Activated naive CD4-positive, alpha-beta T cell treated with anti-CD3 and anti-CD28 coated beads for 36 hours (primary cell): Measurements from ENCODE around the gene UBE2E2. TPM values are rescaled to one million over a fixed set of nuclear protein-coding genes. Genes with fewer than 3 reads are reported as not detected.

Source experiments
- CTCF ChIA-PET: fragments of 350-600 bp; sonication (Branson Sonifier 250); formaldehyde crosslinking; loops from one replicate; lab custom pipeline; 2021; ENCODE audit warnings: antibody characterized with exemption; lab: Charles Lee
- DNase-seq: peaks from one replicate; pipeline ENCODE4 v3.0.0-alpha.2; 2020
- H3K27ac Mint-ChIP-seq: one replicate; pipeline ENCODE4 v1.8.0; 2021; ENCODE audit warnings: mild to moderate bottlenecking, mixed read lengths
- H3K27me3 Mint-ChIP-seq: one replicate; pipeline ENCODE4 v1.8.0; 2021; ENCODE audit warnings: low read depth, mixed read lengths
- H3K36me3 Mint-ChIP-seq: one replicate; pipeline ENCODE4 v1.8.0; 2021; ENCODE audit warnings: low read depth, mixed read lengths
- H3K4me1 Mint-ChIP-seq: one replicate; pipeline ENCODE4 v1.8.0; 2021; ENCODE audit warnings: low read depth, mixed read lengths
- H3K4me3 Mint-ChIP-seq: one replicate; pipeline ENCODE4 v1.8.0; 2021; ENCODE audit warnings: mild to moderate bottlenecking, moderate library complexity, mixed read lengths
- H3K9me3 Mint-ChIP-seq: one replicate; pipeline ENCODE4 v1.8.0; 2021; ENCODE audit warnings: mixed read lengths
- intact Hi-C: fragments of 100-400 bp; cut with micrococcal nuclease; formaldehyde crosslinking; loops from one replicate; pipeline ENCODE4 v1.15.1; 2023
- total RNA-seq, 2 experiments: library from RNA; stranded (reverse); gene quantifications; one replicate each; pipeline ENCODE4 v1.2.3, GENCODE V29; 2021

UBE2E2 gene
- total RNA-seq, 2 experiments from 2014 or later = 11.6 to 14.0 TPM

- H3K4me1 Mint-ChIP-seq = peaks cover 11% of the 10 kb centered on the region
- peaks cover 13% of the 10 kb centered on the region for H3K36me3 Mint-ChIP-seq
- H3K9me3 Mint-ChIP-seq = peaks cover 19% of the 10 kb centered on the region
- no peak for DNase-seq
- intact Hi-C loops = no loop called here
- H3K4me3 Mint-ChIP-seq = no peak overlapping the region
- no peaks in the 10 kb centered on the region for H3K27me3 Mint-ChIP-seq
- no peak overlapping the region for H3K27ac Mint-ChIP-seq
- CTCF ChIA-PET = no interaction called here
These were observed 271.6 kb downstream of the UBE2E2 start for GRCh38 chr3:23474580-23475357.

GRCh38 chr3:23475446-23475845 lies 272.3 kb downstream of the UBE2E2 start:
- no peak for DNase-seq
- H3K4me1 Mint-ChIP-seq = peaks cover 11% of the 10 kb centered on the region
- H3K9me3 Mint-ChIP-seq = peaks cover 19% of the 10 kb centered on the region
- H3K27ac Mint-ChIP-seq = no peak overlapping the region
- CTCF ChIA-PET = no interaction called here
- H3K36me3 Mint-ChIP-seq = peaks cover 13% of the 10 kb centered on the region
- no peak overlapping the region for H3K4me3 Mint-ChIP-seq
- no peaks in the 10 kb centered on the region for H3K27me3 Mint-ChIP-seq
- intact Hi-C loops = no loop called here

GRCh38 chr3:23479026-23479425 lies 275.9 kb downstream of the UBE2E2 start:
- CTCF ChIA-PET = interaction anchor here (0.7 kb wide), 1 partner anchor 355 kb away, joined by 4 read pairs; no protein-coding TSS in a partner anchor
- DNase-seq = no peak

DNA sequence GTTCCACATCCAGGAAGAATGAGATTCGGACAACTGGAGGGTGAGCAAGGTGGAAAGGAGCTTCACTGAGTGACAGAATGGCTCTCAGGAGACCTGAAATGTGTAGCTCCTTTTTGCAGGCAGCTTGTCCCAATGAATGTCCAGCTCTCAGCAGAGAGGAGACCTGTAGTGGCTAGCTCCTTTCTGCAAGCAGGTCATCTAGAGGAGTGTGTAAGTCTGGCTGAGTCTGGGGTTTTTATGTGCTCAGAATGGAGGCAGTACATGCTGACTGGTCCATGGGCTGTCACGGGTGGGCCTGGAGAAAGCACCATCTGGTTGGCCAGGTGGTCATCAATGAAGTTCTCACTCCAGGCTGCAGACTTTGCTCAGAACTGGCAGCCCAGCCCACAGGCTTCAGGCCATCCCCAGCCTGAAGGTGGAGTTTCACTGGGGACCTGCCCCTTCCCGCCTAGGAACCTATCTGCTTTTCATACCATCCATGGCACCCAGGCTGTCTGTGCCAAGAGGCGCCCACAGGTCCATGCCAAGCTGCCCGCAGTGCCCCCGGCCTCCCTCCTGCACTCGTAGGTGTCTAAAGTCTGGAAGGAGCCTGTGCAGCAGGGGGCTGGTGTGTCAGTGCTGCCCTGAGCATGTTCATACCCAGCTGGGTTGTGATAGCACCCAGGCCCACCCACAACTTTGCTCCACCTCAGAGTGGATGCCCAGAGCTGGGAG lies 276.6 kb downstream of the UBE2E2 start:
- Mint-ChIP-seq H3K4me1 (peaks cover 6% of the 10 kb centered on the region), H3K27ac (no peak overlapping the region), H3K4me3 (no peak overlapping the region), H3K9me3 (peaks cover 26% of the 10 kb centered on the region), H3K27me3 (no peaks in the 10 kb centered on the region), H3K36me3 (peaks cover 23% of the 10 kb centered on the region)
- intact Hi-C loops = no loop called here
- DNase-seq = no peak
- CTCF ChIA-PET = interaction anchor here (0.6 kb wide), 1 partner anchor 266 kb away, joined by 3 read pairs; no protein-coding TSS in a partner anchor

More at GRCh38 chr3:23479026-23479425, 275.9 kb downstream of the UBE2E2 start:
- Mint-ChIP-seq H3K4me1 (peaks cover 11% of the 10 kb centered on the region), H3K27ac (no peak overlapping the region), H3K27me3 (no peaks in the 10 kb centered on the region), H3K4me3 (no peak overlapping the region), H3K36me3 (peaks cover 19% of the 10 kb centered on the region), H3K9me3 (peaks cover 23% of the 10 kb centered on the region)
- intact Hi-C loops = no loop called here

DNA sequence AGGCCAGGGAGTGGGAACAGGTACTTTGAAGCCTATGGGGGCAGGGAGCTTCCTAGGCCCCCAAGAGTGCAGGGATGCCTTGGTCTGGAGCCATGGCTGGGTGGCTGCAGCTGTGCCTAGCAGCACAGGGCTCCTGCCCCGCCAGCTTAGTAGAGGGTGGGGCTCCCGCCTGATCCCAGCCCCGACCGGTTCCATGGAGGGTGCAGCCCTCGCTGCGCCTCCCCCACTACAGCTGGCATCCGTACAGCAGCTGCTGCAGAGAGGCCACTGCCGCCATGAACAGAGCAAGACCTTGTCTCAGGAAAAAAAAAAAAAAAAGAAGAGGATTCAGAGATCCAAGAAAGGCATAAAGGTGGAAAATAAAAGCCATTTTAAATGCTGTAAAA lies 277.2 kb downstream of the UBE2E2 start:
- Mint-ChIP-seq H3K4me1 (peaks cover under 1% of the 10 kb centered on the region), H3K36me3 (peaks cover 24% of the 10 kb centered on the region), H3K27me3 (no peaks in the 10 kb centered on the region), H3K4me3 (no peak overlapping the region), H3K9me3 (peaks cover 25% of the 10 kb centered on the region), H3K27ac (no peak overlapping the region)
- no peak for DNase-seq
- CTCF ChIA-PET = interaction anchor here (0.6 kb wide), 1 partner anchor 266 kb away, joined by 3 read pairs; no protein-coding TSS in a partner anchor
- intact Hi-C loops = no loop called here

DNA sequence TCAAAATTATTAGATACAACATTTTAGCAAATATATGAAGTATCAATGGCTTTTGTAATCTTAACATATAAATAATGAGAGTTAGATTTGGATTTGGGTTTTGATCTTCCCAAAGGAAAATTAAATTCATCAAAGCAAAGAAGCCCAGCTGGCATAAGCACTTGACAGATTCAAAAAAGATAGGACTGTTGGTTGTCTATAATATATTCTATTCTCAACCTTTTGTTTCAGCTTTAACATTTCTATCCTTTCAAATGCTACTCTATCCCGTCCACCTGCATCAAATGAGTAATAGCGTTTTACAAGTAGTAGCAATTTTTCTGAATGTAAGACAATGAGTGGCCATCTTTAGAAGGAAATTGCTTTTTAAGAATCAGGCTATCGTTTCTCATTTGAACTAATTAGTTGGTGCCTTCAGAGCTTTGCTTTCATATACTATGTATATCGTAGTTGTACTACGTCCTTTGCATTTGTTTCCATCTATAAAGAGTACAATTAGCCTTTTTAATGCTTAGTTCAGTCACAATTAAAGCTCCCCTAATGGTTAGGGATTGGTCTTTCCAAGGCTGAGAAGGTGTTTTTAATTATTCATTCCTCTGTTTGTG lies 278.0 kb downstream of the UBE2E2 start:
- Mint-ChIP-seq H3K27ac (no peak overlapping the region), H3K4me1 (no peaks in the 10 kb centered on the region), H3K4me3 (no peak overlapping the region), H3K36me3 (peaks cover 30% of the 10 kb centered on the region), H3K27me3 (no peaks in the 10 kb centered on the region), H3K9me3 (peaks cover 30% of the 10 kb centered on the region)
- CTCF ChIA-PET = no interaction called here
- intact Hi-C loops = no loop called here
- no peak for DNase-seq

GRCh38 chr3:23481616-23482278 lies 278.6 kb downstream of the UBE2E2 start:
- DNase-seq = no peak
- peaks cover 33% of the 10 kb centered on the region for H3K9me3 Mint-ChIP-seq
- no peak overlapping the region for H3K27ac Mint-ChIP-seq
- intact Hi-C loops = no loop called here
- peaks cover 32% of the 10 kb centered on the region for H3K36me3 Mint-ChIP-seq
- H3K27me3 Mint-ChIP-seq = no peaks in the 10 kb centered on the region
- CTCF ChIA-PET = no interaction called here
- H3K4me3 Mint-ChIP-seq = no peak overlapping the region
- no peaks in the 10 kb centered on the region for H3K4me1 Mint-ChIP-seq

DNA sequence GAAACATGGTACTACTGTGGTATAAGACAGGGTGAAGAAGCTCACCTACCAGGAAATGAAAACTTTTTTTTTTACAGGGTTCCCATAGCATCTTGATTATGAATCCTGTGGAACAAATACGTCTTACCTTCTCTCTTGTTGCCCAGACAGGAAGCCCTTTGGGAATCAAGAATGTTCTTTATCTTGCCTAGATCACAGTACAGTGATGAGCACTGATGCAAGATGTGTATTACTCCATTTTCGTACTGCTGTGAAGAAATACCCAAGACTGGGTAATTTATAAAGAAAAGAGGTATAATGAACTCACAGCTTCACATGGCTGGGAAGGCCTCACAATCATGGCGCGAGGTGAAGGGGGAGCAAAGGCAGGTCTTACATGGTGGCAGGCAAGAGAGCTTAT lies 281.3 kb downstream of the UBE2E2 start:
- Mint-ChIP-seq H3K4me3 (no peak overlapping the region), H3K9me3 (peaks cover 23% of the 10 kb centered on the region), H3K27me3 (no peaks in the 10 kb centered on the region), H3K36me3 (peaks cover 28% of the 10 kb centered on the region), H3K4me1 (no peaks in the 10 kb centered on the region), H3K27ac (no peak overlapping the region)
- DNase-seq = no peak
- intact Hi-C loops = no loop called here
- CTCF ChIA-PET = interaction anchor here (0.7 kb wide), 1 partner anchor 370 kb away, joined by 4 read pairs; no protein-coding TSS in a partner anchor

GRCh38 chr3:23485922-23486321 lies 282.8 kb downstream of the UBE2E2 start:
- Mint-ChIP-seq H3K4me1 (no peaks in the 10 kb centered on the region), H3K36me3 (peaks cover 23% of the 10 kb centered on the region), H3K27ac (no peak overlapping the region), H3K9me3 (peaks cover 20% of the 10 kb centered on the region), H3K27me3 (no peaks in the 10 kb centered on the region), H3K4me3 (no peak overlapping the region)
- no peak for DNase-seq
- CTCF ChIA-PET = no interaction called here
- intact Hi-C loops = no loop called here

- no peak for DNase-seq
- Mint-ChIP-seq H3K27ac (no peak overlapping the region), H3K4me1 (no peaks in the 10 kb centered on the region), H3K27me3 (no peaks in the 10 kb centered on the region), H3K36me3 (peaks cover 22% of the 10 kb centered on the region), H3K9me3 (peaks cover 20% of the 10 kb centered on the region), H3K4me3 (no peak overlapping the region)
- intact Hi-C loops = no loop called here
- CTCF ChIA-PET = no interaction called here
These were observed 283.9 kb downstream of the UBE2E2 start for GRCh38 chr3:23487015-23487414.

GRCh38 chr3:23488618-23489017 lies 285.5 kb downstream of the UBE2E2 start:
- Mint-ChIP-seq H3K36me3 (peaks cover 20% of the 10 kb centered on the region), H3K9me3 (peaks cover 18% of the 10 kb centered on the region), H3K4me1 (no peaks in the 10 kb centered on the region), H3K27ac (no peak overlapping the region), H3K4me3 (no peak overlapping the region), H3K27me3 (no peaks in the 10 kb centered on the region)
- intact Hi-C loops = no loop called here
- no peak for DNase-seq
- CTCF ChIA-PET = no interaction called here
